WERI-Rb-1 (cell line): ENCODE data around the gene ISLR2.
"Not testable (repeated sequence)": the region's sequence is repeated elsewhere in the genome, so short reads cannot be mapped to it uniquely, and the experiment has no call there.

Experiments used
- DNase-seq: peaks from one replicate; pipeline ENCODE4 v3.0.0-alpha.2; 2020
- H3K27ac ChIP-seq: fragments of 250-450 bp; sonication (Bioruptor Pico); 2 replicates; pipeline ENCODE4 v1.5.1; 2020; ENCODE audit warnings: mild to moderate bottlenecking, moderate library complexity
- H3K27me3 ChIP-seq: fragments of 250-450 bp; sonication (Bioruptor Pico); 2 replicates; pipeline ENCODE4 v1.5.1; 2021; ENCODE audit warnings: mild to moderate bottlenecking, low read depth, moderate library complexity; ENCODE audit not compliant: insufficient read depth, severe bottlenecking
- H3K36me3 ChIP-seq: fragments of 250-450 bp; sonication (Bioruptor Pico); 2 replicates; pipeline ENCODE4 v1.5.1; 2020; ENCODE audit warnings: mild to moderate bottlenecking, moderate library complexity
- H3K4me3 ChIP-seq: 2 replicates; pipeline ENCODE4 v1.5.1; 2011; ENCODE audit warnings: low read depth, mild to moderate bottlenecking, control low read depth, low read length
- H3K9me3 ChIP-seq: fragments of 250-450 bp; sonication (Bioruptor Pico); 2 replicates; pipeline ENCODE4 v1.5.1; 2021; ENCODE audit warnings: mild to moderate bottlenecking, moderate library complexity; ENCODE audit not compliant: severe bottlenecking
- CTCF ChIP-seq: IDR thresholded peaks from 2 replicates; pipeline ENCODE4 v1.5.1; 2011; ENCODE audit warnings: low read depth, mild to moderate bottlenecking, control low read depth, inconsistent platforms, low read length

ISLR2 gene

GRCh38 chr15:74130155-74130848 is at the start of gene ISLR2:
Gene ISLR2 (plus strand): TSS chr15:74130586. CDS start chr15:74132755, 2,169 bp downstream.
- no peak for DNase-seq
- Histone ChIP-seq H3K27ac (no peak within 1 kb of the TSS), H3K36me3 (no peaks in the 10 kb centered on the region), H3K4me3 (no peak within 1 kb of the TSS), H3K27me3 (no peaks in the 10 kb centered on the region), H3K9me3 (peaks cover 14% of the 10 kb centered on the region)
- no peak for TF ChIP-seq CTCF

- not testable (repeated sequence) for H3K9me3 ChIP-seq, H3K27me3 ChIP-seq, H3K27ac ChIP-seq, DNase-seq, H3K36me3 ChIP-seq, H3K4me3 ChIP-seq
Measured at GRCh38 chr15:74082450-74082849, 47.9 kb upstream of the ISLR2 start, which contains the start of gene GOLGA6A. Gene GOLGA6A (minus strand): TSS chr15:74082550. CDS start chr15:74082509, 41 bp downstream.

GRCh38 chr15:74094567-74094966 is 35.8 kb upstream of the ISLR2 start:
- H3K27ac ChIP-seq, H3K36me3 ChIP-seq, H3K27me3 ChIP-seq, DNase-seq, H3K9me3 ChIP-seq, H3K4me3 ChIP-seq: not testable (repeated sequence)

GRCh38 chr15:74095610-74096009 is 34.8 kb upstream of the ISLR2 start:
- H3K36me3 ChIP-seq, DNase-seq, H3K4me3 ChIP-seq, H3K27me3 ChIP-seq, H3K9me3 ChIP-seq, H3K27ac ChIP-seq: not testable (repeated sequence)

GRCh38 chr15:74096753-74097474 is 33.5 kb upstream of the ISLR2 start:
- not testable (repeated sequence) for H3K27ac ChIP-seq, H3K27me3 ChIP-seq, H3K9me3 ChIP-seq, H3K36me3 ChIP-seq, DNase-seq, H3K4me3 ChIP-seq

- H3K27me3 ChIP-seq, H3K9me3 ChIP-seq, H3K36me3 ChIP-seq: not testable (repeated sequence)
- peak; percentile 94 for DNase-seq
- Histone ChIP-seq H3K27ac (peak overlapping the region; percentile 75), H3K4me3 (peak overlapping the region; percentile 55)
Measured at GRCh38 chr15:74099963-74100733, 30.2 kb upstream of the ISLR2 start.

GRCh38 chr15:74108111-74108510 is 22.3 kb upstream of the ISLR2 start:
- Histone ChIP-seq H3K27me3 (no peaks in the 10 kb centered on the region), H3K4me3 (no peak overlapping the region), H3K27ac (no peak overlapping the region), H3K9me3 (no peaks in the 10 kb centered on the region), H3K36me3 (no peaks in the 10 kb centered on the region)
- no peak for TF ChIP-seq CTCF
- DNase-seq = no peak

- not testable (repeated sequence) for H3K4me3 ChIP-seq, DNase-seq, H3K27ac ChIP-seq, H3K9me3 ChIP-seq, H3K27me3 ChIP-seq, H3K36me3 ChIP-seq
- TF ChIP-seq CTCF = peak; percentile 33
Measured at GRCh38 chr15:74108611-74109010, 21.8 kb upstream of the ISLR2 start.
